KOPT-K1 (cell line): ENCODE measurements around the gene CFAP97.
"Not testable (repeated sequence)": the region's sequence is repeated elsewhere in the genome, so short reads cannot be mapped to it uniquely, and the experiment has no call there.

ENCODE experiments used
- H3K27ac ChIP-seq: fragments of 200-600 bp; sonication (generic); 2 replicates; pipeline ENCODE4 v1.5.1; 2016; ENCODE audit warnings: antibody characterized with exemption, mild to moderate bottlenecking, low read depth, low read length; ENCODE audit not compliant: poor library complexity, severe bottlenecking
- H3K36me3 ChIP-seq: fragments of 200-600 bp; sonication (generic); 2 replicates; pipeline ENCODE4 v1.5.1; 2017; ENCODE audit warnings: antibody characterized with exemption, mild to moderate bottlenecking, low read length, moderate library complexity; ENCODE audit not compliant: insufficient read depth
- H3K9me3 ChIP-seq: fragments of 200-600 bp; sonication (generic); 2 replicates; pipeline ENCODE4 v1.5.1; 2017; ENCODE audit warnings: antibody characterized with exemption, low read length, mild to moderate bottlenecking; ENCODE audit not compliant: insufficient read depth, poor library complexity, severe bottlenecking

The CFAP97 gene

GRCh38 chr4:185211641-185212040 is 7.8 kb upstream of the CFAP97 start:
- H3K27ac ChIP-seq = no peak overlapping the region

GRCh38 chr4:185211035-185211434 is 7.2 kb upstream of the CFAP97 start:
- H3K9me3 ChIP-seq = no peaks in the 10 kb centered on the region
- no peak overlapping the region for H3K27ac ChIP-seq
- H3K36me3 ChIP-seq = no peaks in the 10 kb centered on the region

More at GRCh38 chr4:185211641-185212040, 7.8 kb upstream of the CFAP97 start:
- Histone ChIP-seq H3K36me3 (no peaks in the 10 kb centered on the region), H3K9me3 (no peaks in the 10 kb centered on the region)

GRCh38 chr4:185210102-185210981 is 6.5 kb upstream of the CFAP97 start:
- Histone ChIP-seq H3K27ac (peak overlapping the region; percentile 24), H3K36me3 (no peaks in the 10 kb centered on the region), H3K9me3 (no peaks in the 10 kb centered on the region)

- H3K9me3 ChIP-seq, H3K36me3 ChIP-seq: not testable (repeated sequence)
- peak overlapping the region; percentile 24 for H3K27ac ChIP-seq
Measured at GRCh38 chr4:185209852-185210101, 6.0 kb upstream of the CFAP97 start.

GRCh38 chr4:185209031-185209851 is 5.4 kb upstream of the CFAP97 start, which contains the start of gene SNX25:
Gene SNX25 (plus strand): TSS chr4:185209598. CDS start chr4:185209827, 229 bp downstream.
- H3K9me3 ChIP-seq = no peaks in the 10 kb centered on the region
- no peaks in the 10 kb centered on the region for H3K36me3 ChIP-seq
- peak within 1 kb of the TSS; percentile 24 for H3K27ac ChIP-seq

GRCh38 chr4:185207466-185207865 is 3.7 kb upstream of the CFAP97 start:
- H3K27ac ChIP-seq = no peak overlapping the region
- no peaks in the 10 kb centered on the region for H3K9me3 ChIP-seq
- no peaks in the 10 kb centered on the region for H3K36me3 ChIP-seq

- Histone ChIP-seq H3K36me3 (no peaks in the 10 kb centered on the region), H3K9me3 (no peaks in the 10 kb centered on the region), H3K27ac (no peak overlapping the region)
Measured at GRCh38 chr4:185205697-185206342, 2.0 kb upstream of the CFAP97 start.

GRCh38 chr4:185205073-185205472 is 1.3 kb upstream of the CFAP97 start:
- not testable (repeated sequence) for H3K36me3 ChIP-seq, H3K27ac ChIP-seq, H3K9me3 ChIP-seq

- Histone ChIP-seq H3K9me3 (no peaks in the 10 kb centered on the region), H3K36me3 (peaks cover 9% of the 10 kb centered on the region), H3K27ac (peak overlapping the region; percentile 81)
Measured at GRCh38 chr4:185204238-185204910, 574 bp upstream of the CFAP97 start.

- no peaks in the 10 kb centered on the region for H3K9me3 ChIP-seq
- H3K27ac ChIP-seq = peak overlapping the region; percentile 81
- peaks cover 9% of the 10 kb centered on the region for H3K36me3 ChIP-seq
Measured at GRCh38 chr4:185202984-185203485, 765 bp downstream of the CFAP97 start.

- Histone ChIP-seq H3K36me3 (peaks cover 9% of the 10 kb centered on the region), H3K9me3 (no peaks in the 10 kb centered on the region), H3K27ac (peak overlapping the region; percentile 81)
Measured at GRCh38 chr4:185201977-185202962, 1.5 kb downstream of the CFAP97 start.

GRCh38 chr4:185198189-185198588 is 5.6 kb downstream of the CFAP97 start:
- H3K36me3 ChIP-seq, H3K9me3 ChIP-seq, H3K27ac ChIP-seq: not testable (repeated sequence)

- no peak overlapping the region for H3K27ac ChIP-seq
- H3K36me3 ChIP-seq = peaks cover 9% of the 10 kb centered on the region
- H3K9me3 ChIP-seq = no peaks in the 10 kb centered on the region
Measured at GRCh38 chr4:185196437-185196836, 7.4 kb downstream of the CFAP97 start.
